Transverse colon (tissue), 4 donors: Measurements from ENCODE around the gene PLP2. TPM values are rescaled to one million over a fixed set of nuclear protein-coding genes. Genes with fewer than 3 reads are reported as not detected.
A peak's percentile ranks its signal among the peaks of the same experiment; 100 is the strongest.

ENCODE experiments used
- DNase-seq: peaks from one replicate; pipeline ENCODE4 v3.0.0-alpha.2; 2019
- H3K27ac ChIP-seq, 4 donors: fragments of 200-600 bp; sonication (generic); 2 replicates each; pipeline ENCODE4 v1.5.1; 2016 to 2018; ENCODE audit warnings: inconsistent platforms in 4 of 4
- H3K27me3 ChIP-seq: fragments of 200-600 bp; sonication (generic); 2 replicates; pipeline ENCODE4 v1.5.1; 2017; ENCODE audit warnings: inconsistent platforms
- H3K36me3 ChIP-seq, 4 donors: fragments of 200-600 bp; sonication (generic); 2 replicates each; pipeline ENCODE4 v1.5.1; 2017 to 2019; ENCODE audit warnings: inconsistent platforms in 4 of 4
- H3K4me1 ChIP-seq, 4 donors: fragments of 200-600 bp; sonication (generic); 2 replicates each; pipeline ENCODE4 v1.5.1; 2017 to 2020; ENCODE audit warnings: inconsistent platforms in 4 of 4
- H3K4me3 ChIP-seq, 4 donors: fragments of 200-600 bp; sonication (generic); 1 replicate in 1 of 4; 2 replicates in 3 of 4; pipeline versions ENCODE4 v1.5.1 to v1.6.1; 2017 to 2019; ENCODE audit warnings: inconsistent platforms in 4 of 4
- H3K9me3 ChIP-seq, 2 donors: fragments of 200-600 bp; sonication (generic); 2 replicates each; pipeline ENCODE4 v1.5.1; 2017 to 2019; ENCODE audit warnings: inconsistent platforms in 2 of 2
- EP300 ChIP-seq: sonication (generic); formaldehyde crosslinking; IDR thresholded peaks from one replicate; pipeline ENCODE4 v1.6.1; 2017; ENCODE audit warnings: antibody characterized with exemption, low read depth
- POLR2A ChIP-seq: fragments of 450-650 bp; IDR thresholded peaks from one replicate; pipeline ENCODE4 v1.6.1; 2016; ENCODE audit warnings: antibody characterized with exemption, mild to moderate bottlenecking, moderate library complexity
- POLR2AphosphoS5 ChIP-seq, 3 donors: sonication (generic); formaldehyde crosslinking; IDR thresholded peaks; one replicate each; pipeline ENCODE4 v1.6.1; 2016; ENCODE audit warnings: antibody characterized with exemption in 3 of 3
- WGBS, 2 donors: methylation state at CpG; one replicate each; pipeline ENCODE4 v1.1.5; 2018; ENCODE audit warnings: low coverage in 1 of 2; 5-methylcytosine and 5-hydroxymethylcytosine counted together
- in situ Hi-C, 4 donors: fragments of 200-750 bp; cut with MboI; loops; one replicate each; pipeline versions ENCODE4 v1.15.0 to v1.15.1; 2017; ENCODE audit warnings: low sequenced_read_pairs in 3 of 4, low pct_ligation_motif_present in 1 of 4, low pct_unique_long_range_greater_than_20kb in 1 of 4
- intact Hi-C: fragments of 100-400 bp; cut with DNase I; formaldehyde crosslinking; loops from one replicate; pipeline ENCODE4 v1.15.1; 2023; ENCODE audit warnings: low total_unique reads
- total RNA-seq, 4 donors: library from RNA; depleted of rRNA; stranded (reverse); fragments of >200 nt; gene quantifications; one replicate each; pipeline ENCODE4 v1.1.0, GENCODE V29; 2016
- TF ChIP-seq, protein P1 (sequence below), 5 experiments: fragments of 200-600 bp in 3 of 5; fragments of 450-650 bp in 2 of 5; sonication (generic) in 3 of 5; IDR thresholded peaks; 1 replicate in 2 of 5; 2 replicates in 3 of 5; pipeline ENCODE4 v1.5.1; 2016 to 2017; ENCODE audit warnings: antibody characterized with exemption in 5 of 5, inconsistent platforms in 3 of 5, mild to moderate bottlenecking in 2 of 5, moderate library complexity in 1 of 5

PLP2 gene
- total RNA-seq, 4 donors from 2014 or later = 31.0 to 60.3 (median 43.2) TPM

DNA sequence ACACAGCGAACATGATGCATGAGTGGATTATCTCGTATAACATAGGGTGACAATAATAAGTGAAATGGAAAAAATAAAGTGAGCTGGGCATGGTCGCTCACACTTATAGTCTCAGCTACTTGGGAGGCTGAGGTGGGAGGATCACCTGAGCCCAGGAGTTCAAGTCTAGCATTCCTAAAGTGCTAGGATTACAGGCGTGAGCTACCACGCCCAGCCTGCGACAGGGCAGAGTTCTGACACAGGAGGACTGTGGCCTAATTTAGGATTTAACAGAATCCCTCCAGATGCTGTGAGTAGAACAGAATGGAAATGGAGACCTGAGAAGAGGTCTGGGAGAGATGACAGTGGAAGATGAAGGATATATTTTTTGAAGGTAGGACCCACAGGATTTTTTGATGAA is 17.9 kb downstream of the PLP2 start:
- in situ Hi-C loops = no loop called here
- Histone ChIP-seq H3K4me3 (no peak overlapping the region), H3K27ac (peak overlapping the region; percentile 77 to 90 (median 89)), H3K4me1 (peaks cover 0 to 21% (median 6%) of the 10 kb centered on the region in 4 donors), H3K36me3 (no peaks in the 10 kb centered on the region), H3K9me3 (no peaks in the 10 kb centered on the region), H3K27me3 (no peaks in the 10 kb centered on the region)
- no peak for DNase-seq
- WGBS, 2 donors = 60 to 64% methylated on average over 1 to 6 of the region's 6 CpGs
- TF ChIP-seq POLR2A (no peak), EP300 (no peak), POLR2AphosphoS5 (IDR thresholded peaks at IDR 0.05) (no peak)
- TF ChIP-seq, protein P1, sequence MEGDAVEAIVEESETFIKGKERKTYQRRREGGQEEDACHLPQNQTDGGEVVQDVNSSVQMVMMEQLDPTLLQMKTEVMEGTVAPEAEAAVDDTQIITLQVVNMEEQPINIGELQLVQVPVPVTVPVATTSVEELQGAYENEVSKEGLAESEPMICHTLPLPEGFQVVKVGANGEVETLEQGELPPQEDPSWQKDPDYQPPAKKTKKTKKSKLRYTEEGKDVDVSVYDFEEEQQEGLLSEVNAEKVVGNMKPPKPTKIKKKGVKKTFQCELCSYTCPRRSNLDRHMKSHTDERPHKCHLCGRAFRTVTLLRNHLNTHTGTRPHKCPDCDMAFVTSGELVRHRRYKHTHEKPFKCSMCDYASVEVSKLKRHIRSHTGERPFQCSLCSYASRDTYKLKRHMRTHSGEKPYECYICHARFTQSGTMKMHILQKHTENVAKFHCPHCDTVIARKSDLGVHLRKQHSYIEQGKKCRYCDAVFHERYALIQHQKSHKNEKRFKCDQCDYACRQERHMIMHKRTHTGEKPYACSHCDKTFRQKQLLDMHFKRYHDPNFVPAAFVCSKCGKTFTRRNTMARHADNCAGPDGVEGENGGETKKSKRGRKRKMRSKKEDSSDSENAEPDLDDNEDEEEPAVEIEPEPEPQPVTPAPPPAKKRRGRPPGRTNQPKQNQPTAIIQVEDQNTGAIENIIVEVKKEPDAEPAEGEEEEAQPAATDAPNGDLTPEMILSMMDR (IDR thresholded peaks at IDR 0.05) = no peak
- intact Hi-C loops = no loop called here

- H3K27ac ChIP-seq = peak overlapping the region; percentile 92 to 96 (median 95)
- intact Hi-C loops (no loop called here), in situ Hi-C loops (no loop called here)
- TF ChIP-seq, protein P1 (IDR thresholded peaks at IDR 0.05) = peak in 1 of 5 experiments; percentile 18
- peak; percentile 89 to 93 (median 91) for TF ChIP-seq POLR2AphosphoS5 (IDR thresholded peaks at IDR 0.05)
- no peak for TF ChIP-seq EP300
- TF ChIP-seq POLR2A = peak; percentile 86
- peak; percentile 90 for DNase-seq
- no peaks in the 10 kb centered on the region for H3K36me3 ChIP-seq
- 2 to 42% methylated on average over 9 to 31 of the region's 32 CpGs for WGBS, 2 donors
- no peaks in the 10 kb centered on the region for H3K9me3 ChIP-seq
- peak overlapping the region; percentile 51 to 78 (median 58) for H3K4me3 ChIP-seq
- no peaks in the 10 kb centered on the region for H3K27me3 ChIP-seq
- H3K4me1 ChIP-seq = peaks cover 0 to 12% (median 2%) of the 10 kb centered on the region in 4 donors
Measured at GRCh38 chrX:49190821-49191573, 19.3 kb downstream of the PLP2 start.

GRCh38 chrX:49191574-49192011 is 19.9 kb downstream of the PLP2 start:
- 2 to 57% methylated on average over 6 to 30 of the region's 34 CpGs for WGBS, 2 donors
- in situ Hi-C loops = no loop called here
- intact Hi-C loops = no loop called here
- peak overlapping the region; percentile 51 to 78 (median 58) for H3K4me3 ChIP-seq
- peak overlapping the region; percentile 92 to 96 (median 95) for H3K27ac ChIP-seq
- H3K9me3 ChIP-seq = no peaks in the 10 kb centered on the region
- DNase-seq = no peak
- H3K27me3 ChIP-seq = no peaks in the 10 kb centered on the region
- TF ChIP-seq EP300 (no peak), POLR2A (no peak), POLR2AphosphoS5 (IDR thresholded peaks at IDR 0.05) (no peak)
- TF ChIP-seq, protein P1 (IDR thresholded peaks at IDR 0.05) = no peak
- no peaks in the 10 kb centered on the region for H3K36me3 ChIP-seq
- peaks cover 0 to 12% (median 2%) of the 10 kb centered on the region in 4 donors for H3K4me1 ChIP-seq

DNA sequence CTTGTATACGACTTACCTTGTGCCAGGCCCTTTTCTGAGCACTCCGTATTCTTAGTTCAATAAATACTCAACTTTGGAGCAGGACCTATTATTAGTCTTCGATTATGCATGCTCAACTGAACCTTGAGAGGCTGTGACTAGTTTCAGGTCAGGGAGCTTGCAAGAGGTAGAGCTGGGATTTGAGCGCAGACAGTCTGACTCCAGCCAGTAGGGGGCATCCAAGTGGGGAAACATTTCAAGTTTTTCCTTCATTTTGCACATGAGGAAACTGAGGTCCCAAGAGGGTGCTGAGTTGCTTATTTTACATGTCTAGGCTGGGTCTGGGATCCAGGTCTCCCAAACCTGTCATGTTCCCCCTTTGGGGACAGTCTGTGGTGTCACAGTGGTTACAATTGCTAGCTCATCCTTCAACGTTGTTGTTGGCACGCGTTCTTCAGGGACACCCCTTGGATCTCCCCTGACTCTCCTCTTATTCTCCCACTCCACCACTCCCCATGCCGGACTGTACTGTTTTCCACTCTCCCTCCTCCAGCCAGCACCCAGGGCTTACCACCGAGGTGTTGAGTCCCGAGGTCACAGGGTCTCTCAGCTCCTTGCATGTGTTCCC is 21.1 kb downstream of the PLP2 start:
- H3K4me1 ChIP-seq = peaks cover 0 to 12% (median 2%) of the 10 kb centered on the region in 4 donors
- H3K36me3 ChIP-seq = no peaks in the 10 kb centered on the region
- in situ Hi-C loops = no loop called here
- intact Hi-C loops = no loop called here
- H3K27ac ChIP-seq = no peak overlapping the region
- no peak for TF ChIP-seq POLR2AphosphoS5 (IDR thresholded peaks at IDR 0.05)
- TF ChIP-seq, protein P1 (IDR thresholded peaks at IDR 0.05) = peak; percentile 41 to 55 (median 50)
- no peaks in the 10 kb centered on the region for H3K9me3 ChIP-seq
- WGBS, 2 donors = 68% methylated on average over 10 of the region's 10 CpGs; no CpG with 5 or more reads in 1 of the 2 donors
- no peak overlapping the region for H3K4me3 ChIP-seq
- no peaks in the 10 kb centered on the region for H3K27me3 ChIP-seq
- no peak for DNase-seq
